Measurements from ENCODE around the gene LSM3. TPM values are rescaled to one million over a fixed set of nuclear protein-coding genes. Genes with fewer than 3 reads are reported as not detected.

LSM3 gene
- total RNA-seq, 1 donor from 2014 or later = 9.5 TPM

DNA sequence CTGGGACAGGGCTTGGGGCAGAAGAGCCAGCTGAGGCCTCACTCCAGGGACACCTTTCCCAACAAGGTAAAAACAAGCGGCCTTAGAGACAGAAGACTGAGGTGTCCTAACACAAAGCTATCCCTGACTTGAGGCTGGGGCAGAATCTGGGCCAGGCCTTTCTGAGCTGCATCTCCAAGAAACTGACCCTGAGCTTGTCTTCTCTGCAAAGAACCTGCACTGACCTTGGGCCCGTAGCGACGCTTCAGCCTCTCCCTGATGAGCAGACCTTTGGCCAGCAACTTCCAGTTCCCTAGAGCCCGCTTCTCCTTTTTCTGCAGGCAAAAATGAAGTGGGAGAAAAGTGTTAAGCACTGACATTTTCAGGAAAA is 31.6 kb upstream of the LSM3 start:
- Mint-ChIP-seq H3K4me1 (ENCODE audit: low read depth, unreplicated experiment) (peaks cover 38% of the 10 kb centered on the region), H3K4me3 (ENCODE audit: unreplicated experiment) (no peak overlapping the region), H3K36me3 (ENCODE audit: low read depth, unreplicated experiment) (peaks cover 23% of the 10 kb centered on the region), H3K9me3 (ENCODE audit: unreplicated experiment) (no peaks in the 10 kb centered on the region), H3K27me3 (ENCODE audit: low read depth, unreplicated experiment) (no peaks in the 10 kb centered on the region), H3K27ac (ENCODE audit: unreplicated experiment) (peak overlapping the region; percentile 24)
- no peak for TF ChIP-seq EZH2 (IDR thresholded peaks at IDR 0.05; ENCODE audit: insufficient read depth, low read length)
- TF ChIP-seq, protein P1, sequence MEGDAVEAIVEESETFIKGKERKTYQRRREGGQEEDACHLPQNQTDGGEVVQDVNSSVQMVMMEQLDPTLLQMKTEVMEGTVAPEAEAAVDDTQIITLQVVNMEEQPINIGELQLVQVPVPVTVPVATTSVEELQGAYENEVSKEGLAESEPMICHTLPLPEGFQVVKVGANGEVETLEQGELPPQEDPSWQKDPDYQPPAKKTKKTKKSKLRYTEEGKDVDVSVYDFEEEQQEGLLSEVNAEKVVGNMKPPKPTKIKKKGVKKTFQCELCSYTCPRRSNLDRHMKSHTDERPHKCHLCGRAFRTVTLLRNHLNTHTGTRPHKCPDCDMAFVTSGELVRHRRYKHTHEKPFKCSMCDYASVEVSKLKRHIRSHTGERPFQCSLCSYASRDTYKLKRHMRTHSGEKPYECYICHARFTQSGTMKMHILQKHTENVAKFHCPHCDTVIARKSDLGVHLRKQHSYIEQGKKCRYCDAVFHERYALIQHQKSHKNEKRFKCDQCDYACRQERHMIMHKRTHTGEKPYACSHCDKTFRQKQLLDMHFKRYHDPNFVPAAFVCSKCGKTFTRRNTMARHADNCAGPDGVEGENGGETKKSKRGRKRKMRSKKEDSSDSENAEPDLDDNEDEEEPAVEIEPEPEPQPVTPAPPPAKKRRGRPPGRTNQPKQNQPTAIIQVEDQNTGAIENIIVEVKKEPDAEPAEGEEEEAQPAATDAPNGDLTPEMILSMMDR (IDR thresholded peaks at IDR 0.05; ENCODE audit: insufficient read depth, low read depth, low read length) = no peak
- no peak overlapping the region for H3K4me3 ChIP-seq (ENCODE audit: insufficient read depth, low read depth, low read length)
- H2AFZ ChIP-seq (ENCODE audit: low read depth, low read length) = no peak overlapping the region
- H3K9ac ChIP-seq (ENCODE audit: low read length) = no peak overlapping the region
- DNase-seq (ENCODE audit: low read depth) (no peak), FAIRE-seq (no peak)
- no peaks in the 10 kb centered on the region for H3K27me3 ChIP-seq (ENCODE audit: insufficient read depth, low read length)
- no peak overlapping the region for H3K27ac ChIP-seq (ENCODE audit: low read depth, low read length)
- peaks cover 30% of the 10 kb centered on the region for H3K4me1 ChIP-seq (ENCODE audit: insufficient read depth, low read length)
- H3K4me2 ChIP-seq (ENCODE audit: low read length) = no peak overlapping the region
- H3K9me3 ChIP-seq (ENCODE audit: insufficient read depth, low read depth, low read length) = no peaks in the 10 kb centered on the region
- H4K20me1 ChIP-seq (ENCODE audit: insufficient read depth, low read length) = peaks cover 3% of the 10 kb centered on the region
- H3K79me2 ChIP-seq (ENCODE audit: insufficient read depth, low read length) = no peaks in the 10 kb centered on the region
- H3K36me3 ChIP-seq (ENCODE audit: insufficient read depth, low read length) = peaks cover 15% of the 10 kb centered on the region

DNA sequence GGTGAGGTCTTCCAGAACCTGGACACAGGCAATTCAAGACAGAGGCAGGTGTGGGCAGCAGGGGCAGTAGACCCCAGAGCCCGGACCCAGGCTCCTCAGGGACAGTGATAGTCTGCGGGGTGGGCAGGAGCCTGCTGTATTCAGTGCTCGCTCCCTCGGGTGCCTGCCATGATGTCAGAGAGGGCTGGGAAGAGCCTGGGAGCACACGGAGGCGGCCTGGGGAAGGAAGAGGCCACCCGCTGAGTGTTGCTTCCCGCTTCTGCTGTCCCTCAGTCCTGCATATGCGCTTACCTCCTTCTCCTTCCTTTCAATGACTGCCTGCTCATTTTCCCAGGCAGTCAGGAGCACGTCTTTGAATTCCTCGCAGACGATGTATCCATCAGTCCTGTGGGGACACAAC is 31.0 kb upstream of the LSM3 start:
- DNase-seq (ENCODE audit: low read depth) = no peak
- H4K20me1 ChIP-seq (ENCODE audit: insufficient read depth, low read length) = peaks cover 8% of the 10 kb centered on the region
- peaks cover 23% of the 10 kb centered on the region for H3K36me3 Mint-ChIP-seq (ENCODE audit: low read depth, unreplicated experiment)
- H3K27me3 ChIP-seq (ENCODE audit: insufficient read depth, low read length) = no peaks in the 10 kb centered on the region
- no peak overlapping the region for H3K4me2 ChIP-seq (ENCODE audit: low read length)
- H3K79me2 ChIP-seq (ENCODE audit: insufficient read depth, low read length) = no peaks in the 10 kb centered on the region
- no peak for FAIRE-seq
- H3K4me1 ChIP-seq (ENCODE audit: insufficient read depth, low read length) = peaks cover 30% of the 10 kb centered on the region
- TF ChIP-seq, protein P1 (IDR thresholded peaks at IDR 0.05; ENCODE audit: insufficient read depth, low read depth, low read length) = no peak
- no peak for TF ChIP-seq EZH2 (IDR thresholded peaks at IDR 0.05; ENCODE audit: insufficient read depth, low read length)
- H3K27me3 Mint-ChIP-seq (ENCODE audit: low read depth, unreplicated experiment) = no peaks in the 10 kb centered on the region
- H3K27ac Mint-ChIP-seq (ENCODE audit: unreplicated experiment) = no peak overlapping the region
- H3K4me3 ChIP-seq (ENCODE audit: insufficient read depth, low read depth, low read length) = no peak overlapping the region
- H3K36me3 ChIP-seq (ENCODE audit: insufficient read depth, low read length) = peaks cover 13% of the 10 kb centered on the region
- H3K9me3 Mint-ChIP-seq (ENCODE audit: unreplicated experiment) = no peaks in the 10 kb centered on the region
- no peaks in the 10 kb centered on the region for H3K9me3 ChIP-seq (ENCODE audit: insufficient read depth, low read depth, low read length)
- no peak overlapping the region for H3K27ac ChIP-seq (ENCODE audit: low read depth, low read length)
- peaks cover 33% of the 10 kb centered on the region for H3K4me1 Mint-ChIP-seq (ENCODE audit: low read depth, unreplicated experiment)
- H3K9ac ChIP-seq (ENCODE audit: low read length) = no peak overlapping the region
- H3K4me3 Mint-ChIP-seq (ENCODE audit: unreplicated experiment) = no peak overlapping the region
- no peak overlapping the region for H2AFZ ChIP-seq (ENCODE audit: low read depth, low read length)

DNA sequence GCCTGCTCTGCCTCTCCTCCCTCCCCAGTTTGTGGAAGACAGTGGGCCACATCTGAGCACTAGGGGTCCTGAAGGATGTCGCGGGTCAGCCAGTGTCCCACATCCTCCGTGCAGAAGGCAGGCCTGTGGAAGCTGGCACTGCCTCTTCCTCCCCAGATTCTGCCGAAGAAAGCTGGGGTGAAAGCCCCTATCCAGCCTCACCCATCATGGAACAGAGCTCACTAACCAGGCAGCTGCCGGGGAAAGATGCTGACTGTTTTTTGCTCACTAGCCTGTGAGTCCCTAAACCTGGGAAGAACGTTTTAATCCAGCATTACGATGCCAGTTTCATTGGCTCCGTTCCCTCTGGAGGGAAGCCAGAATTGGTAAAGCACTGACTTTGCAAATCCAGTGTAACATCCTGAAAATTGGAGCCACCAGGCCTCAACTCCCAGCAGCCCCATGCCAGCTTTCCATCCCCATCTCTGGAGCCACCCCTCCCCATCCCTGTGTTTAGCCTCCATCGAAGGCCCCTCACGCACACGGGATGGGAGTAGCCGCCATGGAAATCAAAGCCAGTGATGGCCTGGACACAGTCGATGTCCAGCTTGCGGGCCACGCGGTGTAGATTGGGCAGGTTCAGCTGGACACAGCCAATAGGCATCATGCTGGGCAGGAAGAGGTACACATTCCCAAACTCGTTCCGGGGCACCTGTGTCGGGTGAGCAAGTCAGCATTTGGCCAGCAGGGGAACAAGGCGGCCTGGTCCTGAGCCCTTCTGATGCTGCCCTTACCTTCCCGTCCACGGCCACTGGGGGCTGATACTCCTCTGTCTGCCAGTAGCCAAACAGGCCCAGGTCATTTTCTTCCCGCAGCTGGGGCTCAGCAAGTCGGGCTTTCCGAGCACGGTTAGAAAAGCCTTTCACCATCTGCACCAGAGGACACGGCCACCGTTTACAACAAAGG is 30.3 kb upstream of the LSM3 start:
- H3K4me3 Mint-ChIP-seq (ENCODE audit: unreplicated experiment) = no peak overlapping the region
- Histone ChIP-seq H4K20me1 (ENCODE audit: insufficient read depth, low read length) (peaks cover 15% of the 10 kb centered on the region), H2AFZ (ENCODE audit: low read depth, low read length) (no peak overlapping the region), H3K9me3 (ENCODE audit: insufficient read depth, low read depth, low read length) (no peaks in the 10 kb centered on the region), H3K36me3 (ENCODE audit: insufficient read depth, low read length) (peaks cover 13% of the 10 kb centered on the region), H3K27me3 (ENCODE audit: insufficient read depth, low read length) (no peaks in the 10 kb centered on the region), H3K9ac (ENCODE audit: low read length) (no peak overlapping the region), H3K4me2 (ENCODE audit: low read length) (no peak overlapping the region), H3K4me3 (ENCODE audit: insufficient read depth, low read depth, low read length) (no peak overlapping the region), H3K4me1 (ENCODE audit: insufficient read depth, low read length) (peaks cover 23% of the 10 kb centered on the region), H3K79me2 (ENCODE audit: insufficient read depth, low read length) (no peaks in the 10 kb centered on the region), H3K27ac (ENCODE audit: low read depth, low read length) (no peak overlapping the region)
- DNase-seq (ENCODE audit: low read depth) (no peak), FAIRE-seq (no peak)
- peaks cover 26% of the 10 kb centered on the region for H3K4me1 Mint-ChIP-seq (ENCODE audit: low read depth, unreplicated experiment)
- peaks cover 27% of the 10 kb centered on the region for H3K36me3 Mint-ChIP-seq (ENCODE audit: low read depth, unreplicated experiment)
- TF ChIP-seq EZH2 (IDR thresholded peaks at IDR 0.05; ENCODE audit: insufficient read depth, low read length) = no peak
- TF ChIP-seq, protein P1 (IDR thresholded peaks at IDR 0.05; ENCODE audit: insufficient read depth, low read depth, low read length) = no peak
- H3K9me3 Mint-ChIP-seq (ENCODE audit: unreplicated experiment) = no peaks in the 10 kb centered on the region
- no peaks in the 10 kb centered on the region for H3K27me3 Mint-ChIP-seq (ENCODE audit: low read depth, unreplicated experiment)
- no peak overlapping the region for H3K27ac Mint-ChIP-seq (ENCODE audit: unreplicated experiment)

All from astrocyte (in vitro differentiated cells and primary cell).